ENCODE data around the gene OSTF1.

OSTF1 gene

DNA sequence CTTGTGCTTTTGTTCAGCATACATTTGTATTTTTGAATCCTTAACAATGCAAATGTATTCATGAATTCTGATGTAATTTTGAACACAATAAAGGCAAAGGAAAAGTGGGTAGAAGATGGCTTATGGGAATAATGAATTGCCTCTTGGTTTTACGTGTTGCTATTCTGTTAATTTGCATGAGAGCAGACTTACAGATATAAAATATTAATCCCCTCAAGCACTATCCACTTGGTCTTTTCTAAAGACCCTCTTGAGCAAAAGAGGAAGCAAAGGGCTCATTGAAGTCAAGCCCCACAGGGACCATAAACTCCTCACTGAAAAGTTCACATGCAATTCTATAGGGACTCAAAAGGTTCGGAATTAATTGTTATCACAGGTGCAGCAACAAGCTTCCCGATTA lies 51.9 kb downstream of the OSTF1 start:
- TF ChIP-seq, protein P1, sequence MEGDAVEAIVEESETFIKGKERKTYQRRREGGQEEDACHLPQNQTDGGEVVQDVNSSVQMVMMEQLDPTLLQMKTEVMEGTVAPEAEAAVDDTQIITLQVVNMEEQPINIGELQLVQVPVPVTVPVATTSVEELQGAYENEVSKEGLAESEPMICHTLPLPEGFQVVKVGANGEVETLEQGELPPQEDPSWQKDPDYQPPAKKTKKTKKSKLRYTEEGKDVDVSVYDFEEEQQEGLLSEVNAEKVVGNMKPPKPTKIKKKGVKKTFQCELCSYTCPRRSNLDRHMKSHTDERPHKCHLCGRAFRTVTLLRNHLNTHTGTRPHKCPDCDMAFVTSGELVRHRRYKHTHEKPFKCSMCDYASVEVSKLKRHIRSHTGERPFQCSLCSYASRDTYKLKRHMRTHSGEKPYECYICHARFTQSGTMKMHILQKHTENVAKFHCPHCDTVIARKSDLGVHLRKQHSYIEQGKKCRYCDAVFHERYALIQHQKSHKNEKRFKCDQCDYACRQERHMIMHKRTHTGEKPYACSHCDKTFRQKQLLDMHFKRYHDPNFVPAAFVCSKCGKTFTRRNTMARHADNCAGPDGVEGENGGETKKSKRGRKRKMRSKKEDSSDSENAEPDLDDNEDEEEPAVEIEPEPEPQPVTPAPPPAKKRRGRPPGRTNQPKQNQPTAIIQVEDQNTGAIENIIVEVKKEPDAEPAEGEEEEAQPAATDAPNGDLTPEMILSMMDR (conservative IDR thresholded peaks at IDR 0.05; ENCODE audit: low read length), result no peak
- TF ChIP-seq EZH2phosphoT487 (IDR thresholded peaks at IDR 0.05; ENCODE audit: borderline replicate concordance), result no peak
- peaks cover 55% of the 10 kb centered on the region for H3K36me3 ChIP-seq (ENCODE audit: insufficient read depth, low read length)

GRCh38 chr9:75142202-75142601 lies 53.9 kb downstream of the OSTF1 start:
- TF ChIP-seq, protein P1 (conservative IDR thresholded peaks at IDR 0.05; ENCODE audit: low read length), result no peak
- TF ChIP-seq EZH2phosphoT487 (IDR thresholded peaks at IDR 0.05; ENCODE audit: borderline replicate concordance), result no peak
- peaks cover 42% of the 10 kb centered on the region for H3K36me3 ChIP-seq (ENCODE audit: insufficient read depth, low read length)
- H3K4me3 ChIP-seq (ENCODE audit: low read length, poor library complexity, severe bottlenecking), result peak overlapping the region; percentile 14
- H3K79me2 ChIP-seq (ENCODE audit: insufficient read depth, low read length), result no peaks in the 10 kb centered on the region
- peaks cover 53% of the 10 kb centered on the region for H3K4me1 ChIP-seq (ENCODE audit: insufficient read depth, low read length, poor library complexity, severe bottlenecking)
- H4K20me1 ChIP-seq (ENCODE audit: insufficient read depth, low read length, poor library complexity, severe bottlenecking), result no peaks in the 10 kb centered on the region
- no peaks in the 10 kb centered on the region for H3K27me3 ChIP-seq (ENCODE audit: insufficient read depth, low read length, poor library complexity, severe bottlenecking)
- no peaks in the 10 kb centered on the region for H3F3A ChIP-seq (ENCODE audit: low read depth)
- H3K4me2 ChIP-seq (ENCODE audit: low read depth, low read length, poor library complexity, severe bottlenecking), result peak overlapping the region; percentile 60
- H3K9ac ChIP-seq (ENCODE audit: low read depth, low read length, poor library complexity, severe bottlenecking), result no peak overlapping the region
- H3K9me2 ChIP-seq (replicated peaks; ENCODE audit: low read depth, low read length), result no peaks in the 10 kb centered on the region
- peaks cover 14% of the 10 kb centered on the region; the same call in 1 of the 2 replicates for H3K9me3 ChIP-seq (ENCODE audit: insufficient read depth, low read depth, low read length)
- peak overlapping the region; percentile 41; the same call in 1 of the 2 replicates for H2AFZ ChIP-seq (ENCODE audit: low read length)

More for the DNA sequence above, 51.9 kb downstream of the OSTF1 start:
- H3K4me3 ChIP-seq (ENCODE audit: low read length, poor library complexity, severe bottlenecking), result no peak overlapping the region
- peaks cover 44% of the 10 kb centered on the region for H3K4me1 ChIP-seq (ENCODE audit: insufficient read depth, low read length, poor library complexity, severe bottlenecking)
- no peaks in the 10 kb centered on the region for H3F3A ChIP-seq (ENCODE audit: low read depth)
- no peak overlapping the region for H3K4me2 ChIP-seq (ENCODE audit: low read depth, low read length, poor library complexity, severe bottlenecking)
- peaks cover 13% of the 10 kb centered on the region; the same call in 1 of the 2 replicates for H3K9me3 ChIP-seq (ENCODE audit: insufficient read depth, low read depth, low read length)
- no peaks in the 10 kb centered on the region for H3K9me2 ChIP-seq (replicated peaks; ENCODE audit: low read depth, low read length)
- H3K79me2 ChIP-seq (ENCODE audit: insufficient read depth, low read length), result no peaks in the 10 kb centered on the region
- no peak overlapping the region for H3K9ac ChIP-seq (ENCODE audit: low read depth, low read length, poor library complexity, severe bottlenecking)
- no peak overlapping the region for H2AFZ ChIP-seq (ENCODE audit: low read length)
- H3K27me3 ChIP-seq (ENCODE audit: insufficient read depth, low read length, poor library complexity, severe bottlenecking), result no peaks in the 10 kb centered on the region
- no peaks in the 10 kb centered on the region for H4K20me1 ChIP-seq (ENCODE audit: insufficient read depth, low read length, poor library complexity, severe bottlenecking)

DNA sequence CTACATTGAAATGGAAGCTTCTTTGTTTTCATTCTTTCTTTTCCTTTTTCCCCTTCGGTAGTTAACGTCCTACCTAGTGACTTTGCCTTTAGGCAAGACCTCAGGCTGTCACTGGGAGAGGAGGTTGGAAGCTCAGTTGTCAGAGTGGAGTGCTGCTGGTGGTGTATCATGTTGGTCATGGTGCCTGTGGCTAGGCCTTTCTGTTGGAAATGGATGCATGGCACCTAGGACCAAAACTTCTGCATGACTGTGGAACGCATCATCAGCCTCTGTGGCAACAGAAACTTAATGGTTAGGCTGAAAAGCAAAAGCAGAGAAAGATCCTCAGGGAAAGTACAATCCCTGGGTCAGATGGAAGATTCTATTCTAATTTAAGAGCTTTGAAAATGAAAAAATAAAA lies 57.9 kb downstream of the OSTF1 start:
- H3K79me2 ChIP-seq (ENCODE audit: insufficient read depth, low read length), result no peaks in the 10 kb centered on the region
- no peak overlapping the region for H3K4me3 ChIP-seq (ENCODE audit: low read length, poor library complexity, severe bottlenecking)
- peaks cover 32% of the 10 kb centered on the region for H3K36me3 ChIP-seq (ENCODE audit: insufficient read depth, low read length)
- peaks cover 10% of the 10 kb centered on the region for H3F3A ChIP-seq (ENCODE audit: low read depth)
- no peak for TF ChIP-seq EZH2phosphoT487 (IDR thresholded peaks at IDR 0.05; ENCODE audit: borderline replicate concordance)
- TF ChIP-seq, protein P1 (conservative IDR thresholded peaks at IDR 0.05; ENCODE audit: low read length), result no peak
- no peaks in the 10 kb centered on the region for H3K9me2 ChIP-seq (replicated peaks; ENCODE audit: low read depth, low read length)
- H3K9me3 ChIP-seq (ENCODE audit: insufficient read depth, low read depth, low read length), result peaks cover 14% of the 10 kb centered on the region; the same call in 1 of the 2 replicates
- no peaks in the 10 kb centered on the region for H4K20me1 ChIP-seq (ENCODE audit: insufficient read depth, low read length, poor library complexity, severe bottlenecking)
- H3K9ac ChIP-seq (ENCODE audit: low read depth, low read length, poor library complexity, severe bottlenecking), result peak overlapping the region; percentile 6
- no peaks in the 10 kb centered on the region for H3K27me3 ChIP-seq (ENCODE audit: insufficient read depth, low read length, poor library complexity, severe bottlenecking)
- peaks cover 64% of the 10 kb centered on the region for H3K4me1 ChIP-seq (ENCODE audit: insufficient read depth, low read length, poor library complexity, severe bottlenecking)
- H2AFZ ChIP-seq (ENCODE audit: low read length), result no peak overlapping the region
- H3K4me2 ChIP-seq (ENCODE audit: low read depth, low read length, poor library complexity, severe bottlenecking), result no peak overlapping the region

Measured in Loucy (cell line).